Transverse colon (tissue), 4 donors: ENCODE results near the gene CREM. TPM values are rescaled to one million over a fixed set of nuclear protein-coding genes. Genes with fewer than 3 reads are reported as not detected.

ENCODE experiments used
- DNase-seq: peaks from one replicate; pipeline ENCODE4 v3.0.0-alpha.2; 2019
- H3K27ac ChIP-seq, 4 donors: fragments of 200-600 bp; sonication (generic); 2 replicates each; pipeline ENCODE4 v1.5.1; 2016 to 2018; ENCODE audit warnings: inconsistent platforms in 4 of 4
- H3K27me3 ChIP-seq: fragments of 200-600 bp; sonication (generic); 2 replicates; pipeline ENCODE4 v1.5.1; 2017; ENCODE audit warnings: inconsistent platforms
- H3K36me3 ChIP-seq, 4 donors: fragments of 200-600 bp; sonication (generic); 2 replicates each; pipeline ENCODE4 v1.5.1; 2017 to 2019; ENCODE audit warnings: inconsistent platforms in 4 of 4
- H3K4me1 ChIP-seq, 4 donors: fragments of 200-600 bp; sonication (generic); 2 replicates each; pipeline ENCODE4 v1.5.1; 2017 to 2020; ENCODE audit warnings: inconsistent platforms in 4 of 4
- H3K4me3 ChIP-seq, 4 donors: fragments of 200-600 bp; sonication (generic); 1 replicate in 1 of 4; 2 replicates in 3 of 4; pipeline versions ENCODE4 v1.5.1 to v1.6.1; 2017 to 2019; ENCODE audit warnings: inconsistent platforms in 4 of 4
- H3K9me3 ChIP-seq, 2 donors: fragments of 200-600 bp; sonication (generic); 2 replicates each; pipeline ENCODE4 v1.5.1; 2017 to 2019; ENCODE audit warnings: inconsistent platforms in 2 of 2
- CTCF ChIP-seq, 5 experiments: fragments of 200-600 bp in 3 of 5; fragments of 450-650 bp in 2 of 5; sonication (generic) in 3 of 5; IDR thresholded peaks; 1 replicate in 2 of 5; 2 replicates in 3 of 5; pipeline ENCODE4 v1.5.1; 2016 to 2017; ENCODE audit warnings: antibody characterized with exemption in 5 of 5, inconsistent platforms in 3 of 5, mild to moderate bottlenecking in 2 of 5, moderate library complexity in 1 of 5
- EP300 ChIP-seq: sonication (generic); formaldehyde crosslinking; IDR thresholded peaks from one replicate; pipeline ENCODE4 v1.6.1; 2017; ENCODE audit warnings: antibody characterized with exemption, low read depth
- POLR2A ChIP-seq: fragments of 450-650 bp; IDR thresholded peaks from one replicate; pipeline ENCODE4 v1.6.1; 2016; ENCODE audit warnings: antibody characterized with exemption, mild to moderate bottlenecking, moderate library complexity
- POLR2AphosphoS5 ChIP-seq, 3 donors: sonication (generic); formaldehyde crosslinking; IDR thresholded peaks; one replicate each; pipeline ENCODE4 v1.6.1; 2016; ENCODE audit warnings: antibody characterized with exemption in 3 of 3
- WGBS, 2 donors: methylation state at CpG; one replicate each; pipeline ENCODE4 v1.1.5; 2018; ENCODE audit warnings: low coverage in 1 of 2; 5-methylcytosine and 5-hydroxymethylcytosine counted together
- in situ Hi-C, 4 donors: fragments of 200-750 bp; cut with MboI; loops; one replicate each; pipeline versions ENCODE4 v1.15.0 to v1.15.1; 2017; ENCODE audit warnings: low sequenced_read_pairs in 3 of 4, low pct_ligation_motif_present in 1 of 4, low pct_unique_long_range_greater_than_20kb in 1 of 4
- intact Hi-C: fragments of 100-400 bp; cut with DNase I; formaldehyde crosslinking; loops from one replicate; pipeline ENCODE4 v1.15.1; 2023; ENCODE audit warnings: low total_unique reads
- total RNA-seq, 4 donors: library from RNA; depleted of rRNA; stranded (reverse); fragments of >200 nt; gene quantifications; one replicate each; pipeline ENCODE4 v1.1.0, GENCODE V29; 2016

Gene CREM
- total RNA-seq, 4 donors from 2014 or later: 2.8 to 99.9 (median 21.1) TPM

DNA sequence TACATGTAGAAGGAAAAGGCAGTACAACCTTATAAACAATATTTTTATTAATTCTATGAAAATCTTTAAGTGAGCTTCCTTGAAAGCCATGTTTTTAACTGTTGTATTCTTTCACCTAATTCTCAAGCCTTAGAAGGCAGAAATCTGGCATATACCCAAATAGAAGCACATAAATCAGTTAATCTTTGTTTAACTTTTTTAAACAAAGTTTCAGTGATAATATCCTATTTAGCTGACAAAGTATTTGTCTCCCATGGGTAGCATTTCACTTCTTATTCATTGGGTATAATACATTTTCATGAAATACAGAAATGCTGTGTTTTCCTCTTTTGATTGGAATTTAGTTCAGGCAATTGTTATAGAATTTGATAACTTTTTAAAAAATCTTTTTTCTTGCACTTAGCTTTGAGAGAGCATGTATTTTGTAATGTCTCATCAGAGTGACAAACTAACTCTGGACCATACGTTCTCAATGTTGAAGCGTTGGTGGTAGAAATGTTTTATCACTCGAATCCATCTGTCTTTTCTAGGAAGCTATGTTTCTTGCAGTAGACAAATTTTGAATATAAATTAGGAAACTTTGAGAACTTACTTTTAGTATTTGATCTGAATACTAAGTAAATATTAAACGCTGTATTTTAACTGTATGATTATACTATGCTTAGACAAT, 78.1 kb downstream of the CREM start:
- WGBS, 2 donors: 82 to 84% methylated on average over 4 of the region's 4 CpGs
- in situ Hi-C loops: loop anchor here in 1 of 4 donors (25.0 kb wide), 1 partner anchor 217 kb away; no protein-coding TSS in a partner anchor
- Histone ChIP-seq H3K4me3 (no peak overlapping the region), H3K4me1 (no peaks in the 10 kb centered on the region), H3K36me3 (no peaks in the 10 kb centered on the region), H3K9me3 (no peaks in the 10 kb centered on the region), H3K27ac (no peak overlapping the region), H3K27me3 (no peaks in the 10 kb centered on the region)
- DNase-seq: no peak
- intact Hi-C loops: loop anchor here (5.0 kb wide), 1 partner anchor 1477 kb away; no protein-coding TSS in a partner anchor
- no peak for TF ChIP-seq POLR2A
- no peak for TF ChIP-seq EP300
- no peak for TF ChIP-seq POLR2AphosphoS5 (IDR thresholded peaks at IDR 0.05)
- no peak for TF ChIP-seq CTCF (IDR thresholded peaks at IDR 0.05)

- no peaks in the 10 kb centered on the region for H3K9me3 ChIP-seq
- no peaks in the 10 kb centered on the region for H3K27me3 ChIP-seq
- no peaks in the 10 kb centered on the region for H3K4me1 ChIP-seq
- DNase-seq: no peak
- H3K4me3 ChIP-seq: no peak overlapping the region
- H3K27ac ChIP-seq: no peak overlapping the region
- no peak for TF ChIP-seq CTCF (IDR thresholded peaks at IDR 0.05)
- no peak for TF ChIP-seq POLR2A
- no peak for TF ChIP-seq POLR2AphosphoS5 (IDR thresholded peaks at IDR 0.05)
- no peak for TF ChIP-seq EP300
- WGBS, 2 donors: 90 to 93% methylated on average over 3 of the region's 3 CpGs
- no peaks in the 10 kb centered on the region for H3K36me3 ChIP-seq
- in situ Hi-C loops (loop anchor here in 1 of 4 donors (25.0 kb wide), 1 partner anchor 219 kb away; no protein-coding TSS in a partner anchor), intact Hi-C loops (no loop called here)
These were observed 79.6 kb downstream of the CREM start for GRCh38 chr10:35206274-35206673.

DNA sequence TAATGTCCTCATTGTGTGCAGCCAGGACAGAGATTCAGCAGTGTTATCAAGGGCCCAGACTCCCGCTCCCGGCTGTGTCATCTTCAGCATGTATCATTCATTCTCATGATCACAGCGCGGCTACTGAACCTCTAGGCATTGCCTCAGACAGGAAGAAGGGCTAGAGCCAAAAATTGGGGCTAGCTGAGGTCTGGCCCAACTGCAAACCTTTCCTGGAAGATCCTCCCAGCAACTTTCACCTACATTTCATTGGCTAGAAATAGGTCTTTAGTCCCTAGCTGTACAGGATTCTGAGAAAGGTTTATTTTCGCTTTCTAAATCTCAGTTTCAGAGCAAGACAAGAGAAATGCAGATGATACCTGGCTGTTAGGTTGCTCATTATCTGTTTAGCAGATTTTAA, 81.9 kb downstream of the CREM start:
- no peaks in the 10 kb centered on the region for H3K36me3 ChIP-seq
- H3K9me3 ChIP-seq: no peaks in the 10 kb centered on the region
- TF ChIP-seq POLR2A (no peak), CTCF (IDR thresholded peaks at IDR 0.05) (no peak), EP300 (no peak), POLR2AphosphoS5 (IDR thresholded peaks at IDR 0.05) (no peak)
- no peaks in the 10 kb centered on the region for H3K27me3 ChIP-seq
- no peak overlapping the region for H3K4me3 ChIP-seq
- in situ Hi-C loops (loop anchor here in 1 of 4 donors (25.0 kb wide), 1 partner anchor 221 kb away; no protein-coding TSS in a partner anchor), intact Hi-C loops (no loop called here)
- peak overlapping the region in 1 of 4 donors; percentile 23 for H3K27ac ChIP-seq
- DNase-seq: no peak
- H3K4me1 ChIP-seq: no peaks in the 10 kb centered on the region
- WGBS, 2 donors: 84% methylated on average over 5 of the region's 5 CpGs; no CpG with 5 or more reads in 1 of the 2 donors

DNA sequence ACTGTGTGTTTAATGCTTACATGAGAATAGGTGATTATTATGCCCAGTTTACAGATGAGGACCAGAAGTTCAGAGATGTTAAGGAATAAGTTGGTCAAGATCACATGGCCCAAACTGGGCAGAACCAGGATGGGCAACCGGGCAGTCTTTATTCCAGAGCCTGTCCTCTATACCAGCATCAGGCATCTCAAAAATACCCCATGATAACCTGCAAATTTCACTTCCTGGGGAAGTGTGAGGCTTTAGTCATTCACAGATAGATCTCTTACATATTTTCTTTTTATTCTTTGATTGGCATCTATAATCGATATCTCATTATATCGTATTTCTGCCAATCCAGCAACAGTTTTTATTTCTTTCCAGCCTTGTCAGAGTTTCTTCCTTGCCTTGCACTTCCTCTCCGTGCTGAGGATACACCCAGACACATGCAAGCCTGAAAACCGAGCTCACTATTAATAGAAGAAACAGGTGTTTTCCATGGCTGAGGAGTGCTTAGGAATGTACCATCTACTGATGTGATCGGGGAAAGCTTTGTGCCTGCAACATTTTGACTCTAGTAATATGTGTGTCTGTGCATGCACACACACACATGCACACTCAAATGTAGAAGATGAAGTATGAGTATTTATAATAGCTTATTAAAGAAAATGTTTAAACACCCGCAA, 82.4 kb downstream of the CREM start:
- Histone ChIP-seq H3K4me3 (no peak overlapping the region), H3K36me3 (no peaks in the 10 kb centered on the region), H3K4me1 (no peaks in the 10 kb centered on the region), H3K27me3 (no peaks in the 10 kb centered on the region), H3K27ac (peak overlapping the region in 1 of 4 donors; percentile 23), H3K9me3 (no peaks in the 10 kb centered on the region)
- in situ Hi-C loops: loop anchor here in 1 of 4 donors (25.0 kb wide), 1 partner anchor 222 kb away; no protein-coding TSS in a partner anchor
- intact Hi-C loops: no loop called here
- no peak for TF ChIP-seq POLR2A
- no peak for TF ChIP-seq POLR2AphosphoS5 (IDR thresholded peaks at IDR 0.05)
- no peak for TF ChIP-seq CTCF (IDR thresholded peaks at IDR 0.05)
- no peak for TF ChIP-seq EP300
- WGBS, 2 donors: 73% methylated on average over 5 to 7 of the region's 7 CpGs
- no peak for DNase-seq
